ENCODE data around the gene DDX23.

DDX23 gene

GRCh38 chr12:48827513-48828096 is 24.4 kb downstream of the DDX23 start:
- intact Hi-C loops (cut with DNase I), result no loop called here
- DNase-seq, result peak in 2 of 10 donors; percentile 80 to 83

- intact Hi-C loops (cut with DNase I), result no loop called here
- peak in 1 of 10 donors; percentile 34 for DNase-seq
Observed at GRCh38 chr12:48827026-48827425, 24.9 kb downstream of the DDX23 start.

- intact Hi-C loops (cut with DNase I), result no loop called here
- DNase-seq, result peak in 2 of 10 donors; percentile 45 to 65
Observed at GRCh38 chr12:48826209-48826855, 25.6 kb downstream of the DDX23 start.

GRCh38 chr12:48824905-48825304 is 27.1 kb downstream of the DDX23 start:
- intact Hi-C loops (cut with DNase I), result no loop called here
- peak in 2 of 10 donors; percentile 35 to 58 for DNase-seq

GRCh38 chr12:48824112-48824511 is 27.9 kb downstream of the DDX23 start:
- peak in 2 of 10 donors; percentile 59 to 72 for DNase-seq
- intact Hi-C loops (cut with DNase I), result no loop called here

- intact Hi-C loops (cut with DNase I), result no loop called here
- peak in 2 of 10 donors; percentile 61 to 62 for DNase-seq
Observed at GRCh38 chr12:48823281-48823680, 28.7 kb downstream of the DDX23 start.

GRCh38 chr12:48822711-48823110 is 29.3 kb downstream of the DDX23 start:
- peak in 1 of 10 donors; percentile 56 for DNase-seq

GRCh38 chr12:48822139-48822538 is 29.8 kb downstream of the DDX23 start:
- DNase-seq, result no peak
- intact Hi-C loops (cut with DNase I), result no loop called here

More at GRCh38 chr12:48822711-48823110, 29.3 kb downstream of the DDX23 start:
- intact Hi-C loops (cut with DNase I), result no loop called here

GRCh38 chr12:48819986-48820725 is 31.8 kb downstream of the DDX23 start:
- intact Hi-C loops (cut with DNase I), result no loop called here
- peak in 1 of 10 donors; percentile 88 for DNase-seq

GRCh38 chr12:48818831-48819590 is 33.0 kb downstream of the DDX23 start:
- no peak for DNase-seq
- intact Hi-C loops (cut with DNase I), result no loop called here

- peak in 9 of 10 donors; percentile 47 to 94 (median 70) for DNase-seq
- intact Hi-C loops (cut with DNase I), result no loop called here
Observed at GRCh38 chr12:48817873-48818830, 33.8 kb downstream of the DDX23 start, which contains the start of gene CACNB3. Gene CACNB3 (plus strand): TSS chr12:48818496. CDS start chr12:48818930, 434 bp downstream.

GRCh38 chr12:48816143-48816854 is 35.7 kb downstream of the DDX23 start:
- intact Hi-C loops (cut with DNase I), result no loop called here
- no peak for DNase-seq

GRCh38 chr12:48815126-48816110 is 36.5 kb downstream of the DDX23 start:
- peak; percentile 33 to 95 (median 66) for DNase-seq
- intact Hi-C loops (cut with DNase I), result no loop called here

- intact Hi-C loops (cut with DNase I), result no loop called here
- DNase-seq, result peak; percentile 44 to 95 (median 66)
Observed at GRCh38 chr12:48814262-48815125, 37.5 kb downstream of the DDX23 start.

GRCh38 chr12:48813465-48814261 is 38.3 kb downstream of the DDX23 start:
- no peak for DNase-seq
- intact Hi-C loops (cut with DNase I), result no loop called here

GRCh38 chr12:48812389-48812788 is 39.6 kb downstream of the DDX23 start:
- intact Hi-C loops (cut with DNase I), result no loop called here
- DNase-seq, result no peak

Data from posterior cingulate gyrus (tissue), 11 donors.